Right lobe of liver (tissue), 6 donors: ENCODE data around the gene TK1. TPM values are rescaled to one million over a fixed set of nuclear protein-coding genes. Genes with fewer than 3 reads are reported as not detected.

Experiments used
- ATAC-seq, 4 donors: fragments of 200-7000 bp; cut with Tn5 transposase; one replicate each; pipeline ENCODE4 v1.9.1; 2020; ENCODE audit warnings: mild to moderate bottlenecking in 4 of 4, moderate library complexity in 4 of 4
- DNase-seq, 3 donors: peaks; one replicate each; pipeline ENCODE4 v3.0.0-alpha.2; 2020
- H3K27ac ChIP-seq, 3 donors: fragments of 200-600 bp; one replicate each; pipeline ENCODE4 v1.8.0; 2022
- H3K27me3 ChIP-seq, 2 donors: fragments of 200-600 bp; one replicate each; pipeline ENCODE4 v1.8.0; 2022
- H3K36me3 ChIP-seq, 4 donors: fragments of 200-600 bp; sonication (generic) in 1 of 4; one replicate each; pipeline versions ENCODE4 v1.5.1 to v1.8.0; 2017 to 2022; ENCODE audit warnings: control low read depth in 1 of 4
- H3K4me1 ChIP-seq, 4 donors: fragments of 200-600 bp; sonication (generic) in 1 of 4; one replicate each; pipeline versions ENCODE4 v1.5.1 to v1.8.0; 2017 to 2022; ENCODE audit warnings: control low read depth in 1 of 4
- H3K4me3 ChIP-seq, 3 donors: fragments of 200-600 bp; one replicate each; pipeline ENCODE4 v1.8.0; 2022
- H3K9me3 ChIP-seq, 4 donors: fragments of 200-600 bp; sonication (generic) in 1 of 4; one replicate each; pipeline versions ENCODE4 v1.5.1 to v1.8.0; 2017 to 2022; ENCODE audit warnings: control low read depth in 1 of 4
- CTCF ChIP-seq, 4 donors: fragments of 200-600 bp in 3 of 4; fragments of 450-650 bp in 1 of 4; IDR thresholded peaks; one replicate each; pipeline versions ENCODE4 v1.5.1 to v1.8.0; 2016 to 2022; ENCODE audit warnings: antibody characterized with exemption in 4 of 4, mild to moderate bottlenecking in 2 of 4
- POLR2A ChIP-seq: fragments of 450-650 bp; IDR thresholded peaks from one replicate; pipeline ENCODE4 v1.6.1; 2017; ENCODE audit warnings: antibody characterized with exemption, mild to moderate bottlenecking
- WGBS: methylation state at CpG from one replicate; pipeline ENCODE4 v1.1.6; 2018; ENCODE audit warnings: low coverage, low lambda C conversion rate; ENCODE audit not compliant: insufficient coverage; ENCODE audit errors: missing lambda C conversion rate; 5-methylcytosine and 5-hydroxymethylcytosine counted together
- intact Hi-C, 2 donors: fragments of 100-400 bp; cut with DNase I; formaldehyde crosslinking; loops; one replicate each; pipeline versions ENCODE4 v1.11.2 to v1.14.1; 2022
- total RNA-seq, 6 experiments: library from RNA; depleted of rRNA in 2 of 6; stranded (reverse); fragments of >200 nt in 2 of 6; fragmentation: NEBNext Ultra II Directional in 3 of 6; extraction: Animal tissue kit (Norgen Biotek cat#: 25700) in 3 of 6; gene quantifications; one replicate each; pipeline versions ENCODE4 v1.1.0 to v1.2.4, GENCODE V29; 2016 to 2023
- donor health status: DM: no; HTN: yes; CAD: no.
- donor health status: DM: no; HTN: no; CAD: no.
- donor health status: DM: no; HTN: no; CAD: no.
- donor health status: DM: no; HTN: yes; CAD: no.
- donor health status: DM: no; HTN: yes; CAD: no.

The TK1 gene
- total RNA-seq, 6 experiments from 2014 or later: 2.1 to 8.3 (median 4.7) TPM

- Histone ChIP-seq H3K27ac (no peak overlapping the region), H3K9me3 (no peaks in the 10 kb centered on the region), H3K4me1 (peaks cover 0 to 21% (median 3%) of the 10 kb centered on the region in 4 donors), H3K4me3 (peak overlapping the region in 1 of 3 donors; percentile 40), H3K36me3 (no peaks in the 10 kb centered on the region), H3K27me3 (no peaks in the 10 kb centered on the region)
- ATAC-seq: no peak
- intact Hi-C loops: no loop called here
- WGBS: no CpG with 5 or more reads among the region's 9 CpGs
- TF ChIP-seq POLR2A (no peak), CTCF (IDR thresholded peaks at IDR 0.05) (no peak)
- no peak for DNase-seq
Observed at GRCh38 chr17:78132767-78133178, 54.1 kb downstream of the TK1 start.

- no peak for TF ChIP-seq CTCF (IDR thresholded peaks at IDR 0.05)
- no peak for TF ChIP-seq POLR2A
- Histone ChIP-seq H3K9me3 (no peaks in the 10 kb centered on the region), H3K4me1 (peaks cover 0 to 20% (median 2%) of the 10 kb centered on the region in 4 donors), H3K27ac (peak overlapping the region in 1 of 3 donors; percentile 47), H3K36me3 (no peaks in the 10 kb centered on the region), H3K4me3 (peak overlapping the region; percentile 18 to 40 (median 23)), H3K27me3 (no peaks in the 10 kb centered on the region)
- intact Hi-C loops: no loop called here
- ATAC-seq: no peak
- 4% methylated on average over 5 of the region's 38 CpGs for WGBS
- peak in 2 of 3 donors; percentile 48 to 52 for DNase-seq
Observed at GRCh38 chr17:78132084-78132676, 54.7 kb downstream of the TK1 start.

- intact Hi-C loops: no loop called here
- H3K4me1 ChIP-seq: peaks cover 0 to 18% (median 2%) of the 10 kb centered on the region in 4 donors
- 40% methylated on average over 4 of the region's 74 CpGs for WGBS
- no peaks in the 10 kb centered on the region for H3K9me3 ChIP-seq
- no peak for TF ChIP-seq POLR2A
- TF ChIP-seq CTCF (IDR thresholded peaks at IDR 0.05): no peak
- no peaks in the 10 kb centered on the region for H3K27me3 ChIP-seq
- H3K4me3 ChIP-seq: peak overlapping the region; percentile 18 to 40 (median 23)
- ATAC-seq (no peak), DNase-seq (no peak)
- H3K36me3 ChIP-seq: no peaks in the 10 kb centered on the region
- H3K27ac ChIP-seq: peak overlapping the region in 2 of 3 donors; percentile 47 to 51
Observed at GRCh38 chr17:78131172-78132083, 55.4 kb downstream of the TK1 start.

- DNase-seq: peak in 2 of 3 donors; percentile 44 to 65
- Histone ChIP-seq H3K27me3 (no peaks in the 10 kb centered on the region), H3K9me3 (no peaks in the 10 kb centered on the region), H3K27ac (peak within 1 kb of the TSS in 2 of 3 donors; percentile 47 to 51), H3K4me1 (peaks cover 0 to 20% (median 2%) of the 10 kb centered on the region in 4 donors), H3K36me3 (no peaks in the 10 kb centered on the region), H3K4me3 (peak within 1 kb of the TSS; percentile 18 to 40 (median 23))
- peak; percentile 25 to 38 (median 31) for ATAC-seq
- TF ChIP-seq POLR2A (no peak), CTCF (IDR thresholded peaks at IDR 0.05) (no peak)
- no CpG with 5 or more reads among the region's 10 CpGs for WGBS
- intact Hi-C loops: no loop called here
Observed at GRCh38 chr17:78130437-78131101, 56.3 kb downstream of the TK1 start, which contains the start of gene TMC8. TSS of gene TMC8 (plus strand) at chr17:78130771. CDS start at chr17:78131589, 818 bp downstream.
